H9 (cell line): Measurements from ENCODE around the gene MROH7. TPM values are rescaled to one million over a fixed set of nuclear protein-coding genes. Genes with fewer than 3 reads are reported as not detected.

Experiments used
- DNase-seq: peaks from one replicate; pipeline ENCODE4 v3.0.0-alpha.2; 2017
- H2AFZ ChIP-seq: one replicate; pipeline ENCODE4 v1.6.1; 2013; ENCODE audit warnings: mild to moderate bottlenecking, low read length, control low read depth, moderate library complexity
- H2AK5ac ChIP-seq: 2 replicates; pipeline ENCODE4 v1.6.1; 2013; ENCODE audit warnings: low read length, control low read depth, mixed read lengths; ENCODE audit not compliant: insufficient read length
- H2BK120ac ChIP-seq: one replicate; pipeline ENCODE4 v1.6.1; 2013; ENCODE audit warnings: low read depth, mild to moderate bottlenecking, low read length, control low read depth, inconsistent platforms; ENCODE audit not compliant: poor library complexity, severe bottlenecking
- H2BK12ac ChIP-seq: 2 replicates; pipeline ENCODE4 v1.6.1; 2013; ENCODE audit warnings: low read length, control low read depth, mixed read lengths, low read depth; ENCODE audit not compliant: insufficient read length
- H2BK15ac ChIP-seq: 2 replicates; pipeline ENCODE4 v1.6.1; 2013; ENCODE audit warnings: low read depth, low read length, control low read depth
- H2BK20ac ChIP-seq: one replicate; pipeline ENCODE4 v1.6.1; 2013; ENCODE audit warnings: low read depth, mild to moderate bottlenecking, low read length, control low read depth, inconsistent platforms; ENCODE audit not compliant: poor library complexity, severe bottlenecking
- H2BK5ac ChIP-seq: 2 replicates; pipeline ENCODE4 v1.6.1; 2013; ENCODE audit warnings: low read length, control low read depth, mixed read lengths; ENCODE audit not compliant: insufficient read length
- H3K14ac ChIP-seq: 2 replicates; pipeline ENCODE4 v1.6.1; 2013; ENCODE audit warnings: low read length, control low read depth; ENCODE audit not compliant: insufficient read depth
- H3K18ac ChIP-seq: 2 replicates; pipeline ENCODE4 v1.6.1; 2013; ENCODE audit warnings: low read depth, mild to moderate bottlenecking, mixed read lengths, low read length, control low read depth; ENCODE audit not compliant: insufficient read length
- H3K23ac ChIP-seq: 2 replicates; pipeline ENCODE4 v1.6.1; 2013; ENCODE audit warnings: low read length, control low read depth, mixed read lengths, low read depth; ENCODE audit not compliant: insufficient read length
- H3K23me2 ChIP-seq: 2 replicates; pipeline ENCODE4 v1.6.1; 2013; ENCODE audit warnings: low read depth, mild to moderate bottlenecking, mixed read lengths, low read length, control low read depth; ENCODE audit not compliant: insufficient read length, poor library complexity, severe bottlenecking
- H3K27ac ChIP-seq: 2 replicates; pipeline ENCODE4 v1.5.1; 2013; ENCODE audit warnings: low read length, control low read depth, mixed read lengths, low read depth; ENCODE audit not compliant: insufficient read length
- H3K27me3 ChIP-seq: 2 replicates; pipeline ENCODE4 v1.6.1; 2013; ENCODE audit warnings: low read length, control low read depth, inconsistent platforms; ENCODE audit not compliant: insufficient read depth
- H3K4ac ChIP-seq: 2 replicates; pipeline ENCODE4 v1.6.1; 2013; ENCODE audit warnings: low read depth, mild to moderate bottlenecking, control low read depth, inconsistent platforms, low read length, moderate library complexity
- H3K4me1 ChIP-seq: 2 replicates; pipeline ENCODE4 v1.6.1; 2013; ENCODE audit warnings: low read length, control low read depth, inconsistent platforms; ENCODE audit not compliant: insufficient read depth
- H3K4me2 ChIP-seq: 2 replicates; pipeline ENCODE4 v1.6.1; 2013; ENCODE audit warnings: low read length, control low read depth, mixed read lengths; ENCODE audit not compliant: insufficient read length, insufficient read depth
- H3K56ac ChIP-seq: 2 replicates; pipeline ENCODE4 v1.6.1; 2013; ENCODE audit warnings: low read depth, mild to moderate bottlenecking, mixed read lengths, low read length, control low read depth; ENCODE audit not compliant: insufficient read length
- H3K79me1 ChIP-seq: 2 replicates; pipeline ENCODE4 v1.6.1; 2013; ENCODE audit warnings: low read depth, mild to moderate bottlenecking, moderate library complexity, low read length, control low read depth, inconsistent platforms; ENCODE audit not compliant: insufficient read depth, poor library complexity, severe bottlenecking
- H3K79me2 ChIP-seq: 2 replicates; pipeline ENCODE4 v1.6.1; 2013; ENCODE audit warnings: low read length, control low read depth, inconsistent platforms; ENCODE audit not compliant: insufficient read depth
- H3K9ac ChIP-seq: 2 replicates; pipeline ENCODE4 v1.6.1; 2013; ENCODE audit warnings: low read length, control low read depth, mixed read lengths; ENCODE audit not compliant: insufficient read length; ENCODE audit errors: extremely low read depth
- H3K9me3 ChIP-seq: one replicate; pipeline ENCODE4 v1.6.1; 2013; ENCODE audit warnings: low read depth, low read length, inconsistent platforms; ENCODE audit not compliant: control insufficient read depth
- H3T11ph ChIP-seq: one replicate; pipeline ENCODE4 v1.6.1; 2013; ENCODE audit warnings: mild to moderate bottlenecking, low read length, control low read depth, inconsistent platforms
- H4K20me1 ChIP-seq: one replicate; pipeline ENCODE4 v1.6.1; 2013; ENCODE audit not compliant: control insufficient read depth, insufficient read length, insufficient read depth
- H4K5ac ChIP-seq: 2 replicates; pipeline ENCODE4 v1.6.1; 2013; ENCODE audit warnings: low read depth, mild to moderate bottlenecking, mixed read lengths, low read length, control low read depth; ENCODE audit not compliant: insufficient read length
- H4K8ac ChIP-seq: replicated peaks from 2 replicates; pipeline ENCODE4 v1.6.1; 2013; ENCODE audit warnings: low read length, control low read depth, mixed read lengths, low read depth; ENCODE audit not compliant: insufficient read length
- H4K91ac ChIP-seq: 2 replicates; pipeline ENCODE4 v1.6.1; 2013; ENCODE audit warnings: low read depth, mild to moderate bottlenecking, moderate library complexity, mixed read lengths, low read length, control low read depth; ENCODE audit not compliant: insufficient read length
- H3K27ac Mint-ChIP-seq, 3 experiments: 2 replicates in 2 of 3; 3 replicates in 1 of 3; pipeline ENCODE4 v1.8.0; 2020 to 2021; ENCODE audit warnings: mixed read lengths in 3 of 3, mild to moderate bottlenecking in 1 of 3, moderate library complexity in 1 of 3
- H3K27me3 Mint-ChIP-seq: 2 replicates; pipeline ENCODE4 v1.8.0; 2021; ENCODE audit warnings: low read depth, mild to moderate bottlenecking, moderate library complexity, mixed read lengths
- H3K36me3 Mint-ChIP-seq, 3 experiments: 2 replicates in 2 of 3; 3 replicates in 1 of 3; pipeline ENCODE4 v1.8.0; 2020 to 2021; ENCODE audit warnings: low read depth in 3 of 3, mixed read lengths in 3 of 3; ENCODE audit not compliant: insufficient read depth in 1 of 3
- H3K4me1 Mint-ChIP-seq, 2 experiments: 2 replicates each; pipeline ENCODE4 v1.8.0; 2020; ENCODE audit warnings: mixed read lengths in 2 of 2
- H3K4me3 Mint-ChIP-seq, 2 experiments: 2 replicates in 1 of 2; 3 replicates in 1 of 2; pipeline ENCODE4 v1.8.0; 2020 to 2021; ENCODE audit warnings: mild to moderate bottlenecking in 2 of 2, mixed read lengths in 2 of 2, moderate library complexity in 1 of 2
- H3K9me3 Mint-ChIP-seq, 2 experiments: 2 replicates in 1 of 2; 3 replicates in 1 of 2; pipeline ENCODE4 v1.8.0; 2020; ENCODE audit warnings: mild to moderate bottlenecking in 2 of 2, mixed read lengths in 2 of 2, moderate library complexity in 1 of 2
- CTCF ChIP-seq: fragments of 200-600 bp; sonication (generic); conservative IDR thresholded peaks from 3 replicates; pipeline ENCODE4 v1.8.0; 2021; ENCODE audit warnings: antibody characterized with exemption, mild to moderate bottlenecking
- WGBS: extraction: QIAGEN DNeasy Blood & Tissue Kit; methylation state at CpG from one replicate; pipeline ENCODE4 v1.1.7; 2013; ENCODE audit warnings: missing lambda C conversion rate, low lambda C conversion rate, mixed read lengths; ENCODE audit not compliant: insufficient read length; ENCODE audit errors: extremely low coverage; 5-methylcytosine and 5-hydroxymethylcytosine counted together
- total RNA-seq: library from RNA; stranded (reverse); gene quantifications from 2 replicates; pipeline ENCODE4 v1.2.1, GENCODE V29; 2021

MROH7 gene
- total RNA-seq, 1 experiment from 2014 or later: 0.09 TPM

- no peaks in the 10 kb centered on the region for H3K9me3 Mint-ChIP-seq
- Histone ChIP-seq H4K20me1 (no peaks in the 10 kb centered on the region), H2BK120ac (no peak overlapping the region), H3K27me3 (no peaks in the 10 kb centered on the region; the same call in 1 of the 2 replicates), H3K4me2 (no peak overlapping the region), H4K8ac (no peak overlapping the region), H4K5ac (no peak overlapping the region), H3K4ac (no peak overlapping the region), H2BK12ac (no peak overlapping the region), H4K91ac (no peak overlapping the region), H3K4me1 (no peaks in the 10 kb centered on the region), H3K23me2 (no peaks in the 10 kb centered on the region), H3K18ac (no peak overlapping the region), H3K9me3 (no peaks in the 10 kb centered on the region), H3K14ac (no peak overlapping the region), H2AFZ (no peak overlapping the region), H3K23ac (no peak overlapping the region), H3T11ph (no peak overlapping the region), H3K9ac (no peak overlapping the region), H3K79me1 (no peaks in the 10 kb centered on the region), H2AK5ac (no peak overlapping the region), H3K27ac (no peak overlapping the region), H3K79me2 (no peaks in the 10 kb centered on the region), H2BK15ac (no peak overlapping the region), H3K56ac (no peak overlapping the region), H2BK5ac (no peak overlapping the region), H2BK20ac (no peak overlapping the region)
- WGBS: no CpG with 5 or more reads among the region's 2 CpGs
- H3K36me3 Mint-ChIP-seq: no peaks in the 10 kb centered on the region
- H3K4me1 Mint-ChIP-seq: peaks cover 6 to 7% of the 10 kb centered on the region in 2 experiments
- H3K27ac Mint-ChIP-seq: no peak overlapping the region
- no peak overlapping the region for H3K4me3 Mint-ChIP-seq
- H3K27me3 Mint-ChIP-seq: peaks cover 36% of the 10 kb centered on the region
- no peak for TF ChIP-seq CTCF
- no peak for DNase-seq
These were observed 63.6 kb downstream of the MROH7 start for GRCh38 chr1:54705153-54705552.
